GM21825 (cell line): Measurements from ENCODE around the gene KIRREL3.

Source experiments
- ATAC-seq: cut with Tn5 transposase; IDR thresholded peaks from one replicate; pipeline ENCODE4 v1.9.1; 2021; ENCODE audit warnings: mild to moderate bottlenecking, moderate library complexity; ENCODE audit not compliant: unreplicated experiment

KIRREL3 gene

DNA sequence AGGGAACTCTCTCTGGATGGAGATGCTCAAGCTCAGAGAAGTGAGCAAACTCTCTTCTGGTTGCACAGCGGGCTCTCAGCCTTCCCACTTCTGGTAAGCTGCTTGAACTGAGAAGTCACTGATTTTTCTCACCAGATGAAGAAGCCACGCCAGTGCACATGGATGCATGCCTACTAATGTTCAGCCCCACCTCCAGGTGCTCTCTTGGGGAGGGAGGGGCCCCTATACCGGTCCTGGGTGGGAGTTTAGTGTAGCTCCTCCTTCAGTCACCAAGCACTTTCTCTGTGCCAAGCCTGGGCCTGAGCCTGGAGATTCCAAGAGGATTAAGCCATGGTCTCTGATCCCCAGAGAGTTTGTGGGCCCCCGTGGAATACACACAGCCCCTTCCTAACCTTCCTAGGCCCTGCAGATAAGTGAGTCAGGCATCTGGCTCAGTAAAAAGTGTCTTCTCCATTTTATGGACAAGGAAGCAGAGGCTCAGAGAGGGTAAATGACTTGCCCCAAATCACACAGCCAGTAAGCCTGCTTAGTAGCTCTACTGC lies 502.9 kb downstream of the KIRREL3 start:
- ATAC-seq = no peak

DNA sequence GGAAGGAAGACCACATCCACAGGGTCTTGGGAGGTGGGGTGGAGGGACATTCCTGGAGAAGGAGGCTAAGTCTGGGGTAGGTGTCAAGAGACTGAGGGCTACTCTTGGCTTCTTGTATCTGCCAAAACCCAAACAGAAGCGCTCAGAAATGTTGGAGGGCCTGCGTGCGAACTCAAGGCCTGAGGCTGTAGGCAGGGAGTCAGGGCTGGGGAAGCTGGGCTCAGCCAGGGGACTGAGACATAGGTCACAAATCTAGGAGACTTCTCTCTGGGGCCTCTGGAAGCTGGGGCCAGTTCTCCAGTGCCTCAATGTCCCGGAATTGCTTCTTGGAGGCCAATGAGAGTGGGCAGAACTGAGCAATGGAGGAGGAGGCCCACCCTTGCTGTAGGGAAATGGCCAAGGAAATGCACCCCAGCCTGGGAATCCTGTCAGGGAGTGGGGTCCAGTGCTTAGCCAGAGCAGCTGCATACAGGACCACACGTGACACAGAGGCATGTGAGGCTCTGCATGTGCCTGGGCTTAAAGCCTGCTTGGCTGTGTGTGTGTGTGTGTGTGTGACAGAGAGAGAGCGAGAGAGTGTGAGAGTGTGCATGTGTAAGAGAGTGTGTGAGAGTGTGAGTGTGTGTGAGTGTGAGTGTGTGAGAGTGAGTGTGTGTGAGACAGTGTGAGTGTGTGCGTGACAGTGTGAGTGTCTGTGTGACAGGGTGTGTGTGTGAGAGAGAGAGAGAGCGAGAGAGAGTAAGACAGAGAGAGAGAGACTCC lies 503.8 kb downstream of the KIRREL3 start:
- no peak for ATAC-seq

DNA sequence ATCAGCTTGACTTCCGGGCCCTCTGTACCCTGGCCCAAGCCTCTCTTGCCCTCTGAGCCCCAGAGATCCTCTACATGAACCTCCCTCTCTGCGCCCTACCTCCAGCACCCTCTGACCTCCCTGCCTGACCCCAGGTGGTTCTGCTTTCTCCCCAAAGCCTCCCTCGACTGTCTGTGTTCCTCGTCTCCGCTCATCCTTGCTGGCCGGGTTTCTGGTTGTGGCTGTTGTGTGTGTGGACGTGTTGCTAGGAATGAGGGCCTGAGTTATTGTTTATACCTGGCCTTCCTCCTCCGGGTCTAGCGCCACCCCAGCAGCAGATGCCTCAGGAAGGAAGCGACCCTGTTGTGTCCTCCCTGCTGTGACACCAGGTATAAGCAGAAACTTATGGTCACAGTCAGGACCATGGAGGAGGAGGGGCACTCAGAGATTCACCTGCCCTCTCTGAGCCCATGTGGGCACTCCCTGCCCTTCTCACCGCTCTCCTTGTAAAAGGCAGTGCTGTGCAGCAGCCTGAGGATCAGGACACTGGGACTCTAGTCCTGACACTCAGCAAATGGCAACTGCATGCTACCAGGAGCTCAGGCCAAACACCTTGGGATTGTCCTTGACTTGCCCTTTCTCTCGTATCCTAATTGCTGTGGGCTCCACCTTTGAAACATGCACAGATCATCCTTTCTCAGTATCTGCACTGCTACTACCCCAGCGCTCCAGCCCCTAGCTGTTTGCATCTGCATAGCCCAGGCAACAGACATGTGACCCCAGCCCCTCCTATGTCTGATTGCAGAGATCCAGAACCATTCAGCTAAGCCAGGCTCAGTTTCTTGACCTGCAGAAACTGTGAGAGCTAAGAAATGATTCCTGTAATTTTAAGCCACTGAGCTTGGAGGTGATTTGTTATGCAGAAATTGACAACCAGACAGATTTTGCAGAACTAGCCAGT lies 505.0 kb downstream of the KIRREL3 start:
- no peak for ATAC-seq

DNA sequence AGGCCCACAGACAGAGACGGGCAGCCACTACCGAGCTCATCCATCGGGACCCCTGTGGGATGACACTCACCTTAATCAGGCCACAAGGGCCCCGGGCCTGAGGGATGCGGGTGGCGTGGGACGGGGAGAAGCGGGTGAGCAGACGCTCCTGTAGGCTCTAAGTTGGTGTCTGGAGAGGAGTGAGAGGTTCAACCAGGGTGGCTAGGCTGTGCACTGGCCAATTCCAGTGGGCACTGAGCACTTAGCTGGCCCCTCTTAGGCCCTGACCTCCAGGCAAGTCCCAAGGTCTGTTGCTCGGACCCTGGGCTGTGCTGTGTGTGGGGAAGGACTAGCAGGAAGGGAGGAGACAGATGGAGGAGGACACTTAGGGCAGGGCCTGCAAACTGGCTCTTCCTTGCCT lies 505.7 kb downstream of the KIRREL3 start:
- no peak for ATAC-seq

DNA sequence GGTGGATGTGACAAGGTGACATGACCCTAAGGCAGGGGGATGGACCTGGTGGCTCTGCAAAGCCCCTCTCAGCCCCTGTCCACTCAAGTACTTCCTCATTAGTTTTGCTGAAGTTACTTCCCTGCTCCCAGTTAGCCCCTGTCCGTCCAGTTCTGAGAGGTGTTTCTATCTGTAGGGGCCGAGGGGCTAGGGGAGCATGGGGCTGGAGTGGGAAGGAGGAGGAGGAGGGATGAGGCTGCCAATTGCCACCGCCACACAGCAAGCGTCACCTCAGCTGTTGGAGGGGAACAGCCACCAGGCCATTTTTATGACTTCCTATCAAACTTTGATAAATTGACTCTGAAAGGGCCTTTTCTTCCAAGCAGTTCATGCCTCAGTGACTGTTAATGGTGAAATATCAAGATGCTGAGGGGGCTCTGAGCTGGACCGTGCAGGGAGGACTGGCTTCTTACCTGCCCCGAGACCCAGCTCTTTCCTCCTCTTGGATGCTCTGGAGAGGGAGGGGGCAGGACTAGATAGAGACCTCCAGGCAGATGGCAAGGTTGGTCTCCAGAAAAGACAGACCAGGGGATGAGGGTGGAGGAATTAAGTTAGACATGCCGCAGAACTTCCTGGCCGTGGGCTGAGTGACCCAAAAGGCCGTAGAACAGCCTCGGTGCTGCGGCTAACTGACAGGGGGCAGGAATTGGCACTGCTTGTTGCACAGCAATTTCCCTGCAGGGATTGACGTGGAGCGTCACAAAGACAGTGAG lies 508.1 kb downstream of the KIRREL3 start:
- no peak for ATAC-seq

DNA sequence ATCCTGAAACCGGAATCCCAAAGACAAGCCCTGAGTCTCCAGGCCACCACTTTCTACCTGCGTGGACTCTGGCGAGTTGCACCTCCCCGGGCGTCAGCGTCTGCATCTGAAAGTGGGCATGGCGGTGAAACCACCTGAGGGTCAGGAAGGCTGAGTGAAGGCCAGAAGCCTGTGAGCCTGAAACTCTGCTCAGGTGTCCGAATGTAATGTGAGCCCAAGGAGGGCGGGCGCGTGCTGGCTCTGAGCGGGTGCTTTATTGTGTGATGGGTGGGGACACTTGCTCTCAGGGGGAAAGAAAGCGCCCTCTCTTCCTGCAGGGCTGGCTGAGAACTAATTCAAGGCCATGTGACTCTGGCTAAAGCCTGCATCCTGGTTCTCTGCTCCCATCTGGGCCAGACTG lies 509.5 kb downstream of the KIRREL3 start:
- no peak for ATAC-seq

DNA sequence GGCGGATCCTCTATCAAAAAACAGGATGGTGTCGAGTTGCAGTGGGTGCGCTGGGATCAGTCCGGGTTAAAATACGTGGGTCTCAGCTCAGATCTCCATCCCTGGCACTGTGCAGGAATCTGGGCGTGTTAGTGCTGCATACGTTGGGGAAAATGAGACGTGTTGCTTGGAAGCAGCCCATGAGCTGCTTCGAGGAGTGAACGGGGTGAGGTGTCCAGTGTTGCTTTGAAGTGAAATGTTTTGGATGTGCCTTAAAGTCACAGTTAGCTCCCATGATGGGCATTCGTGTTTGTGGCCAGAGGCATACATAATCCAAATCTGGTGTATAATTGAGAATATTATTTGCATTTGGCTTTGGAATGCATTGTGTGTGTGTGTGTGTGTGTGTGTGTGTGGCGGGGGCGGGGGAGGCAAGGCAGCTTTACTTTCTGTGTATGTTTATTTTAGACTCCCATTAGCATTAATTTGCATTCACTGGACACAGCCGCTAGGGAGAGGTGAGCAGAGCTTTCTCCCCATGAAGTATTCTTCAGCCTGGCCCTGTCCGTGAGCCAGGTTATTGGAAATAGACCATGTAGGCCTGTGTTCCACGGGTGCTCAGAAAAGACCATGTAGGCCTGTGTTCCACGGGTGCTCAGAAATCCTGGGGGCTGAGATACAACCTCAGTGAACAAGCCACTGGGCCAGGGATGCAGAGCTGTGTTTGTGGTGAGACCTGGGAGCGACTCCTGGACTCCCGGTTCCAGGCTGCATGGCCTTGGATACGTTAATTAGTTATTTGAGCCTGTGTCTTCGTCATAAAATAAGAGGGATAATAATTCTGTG lies 510.5 kb downstream of the KIRREL3 start:
- no peak for ATAC-seq

DNA sequence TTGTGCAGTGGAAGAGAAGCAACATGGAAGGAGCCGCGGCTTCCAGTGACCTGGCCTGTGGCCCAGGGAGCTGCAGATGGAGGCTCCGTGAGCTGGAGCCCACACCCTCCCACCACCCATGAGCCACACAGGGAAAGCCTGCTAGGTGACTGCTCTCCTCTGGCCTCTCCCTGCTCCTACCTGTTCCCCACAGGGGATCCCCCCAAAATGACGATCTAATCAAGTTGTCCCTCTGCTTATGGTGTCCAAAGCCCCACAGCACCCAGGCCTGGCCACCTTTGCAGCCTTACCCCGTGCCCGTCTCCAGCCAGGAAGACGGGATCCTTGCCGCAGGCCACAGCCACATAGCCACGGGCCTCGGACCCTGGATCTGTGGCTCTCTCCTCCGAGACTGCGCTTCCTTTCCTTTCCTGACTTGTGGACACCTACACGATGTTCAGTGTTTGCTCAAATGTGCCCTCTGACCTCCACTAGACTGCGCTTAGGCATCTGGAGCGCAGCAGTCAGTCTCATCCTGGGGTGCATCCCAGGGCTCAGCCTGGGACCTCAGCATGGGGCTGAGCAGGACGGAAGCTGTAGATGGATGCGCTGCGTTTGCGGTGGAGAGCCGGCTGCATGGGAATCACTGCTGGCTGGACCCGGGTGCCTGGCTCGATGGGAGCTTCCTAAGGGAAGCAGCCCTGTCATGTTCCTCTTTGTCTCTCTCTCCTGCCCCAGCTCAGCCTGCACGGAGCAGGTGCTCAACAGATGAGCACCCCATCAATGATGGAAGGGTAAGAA lies 511.8 kb downstream of the KIRREL3 start:
- ATAC-seq = no peak

DNA sequence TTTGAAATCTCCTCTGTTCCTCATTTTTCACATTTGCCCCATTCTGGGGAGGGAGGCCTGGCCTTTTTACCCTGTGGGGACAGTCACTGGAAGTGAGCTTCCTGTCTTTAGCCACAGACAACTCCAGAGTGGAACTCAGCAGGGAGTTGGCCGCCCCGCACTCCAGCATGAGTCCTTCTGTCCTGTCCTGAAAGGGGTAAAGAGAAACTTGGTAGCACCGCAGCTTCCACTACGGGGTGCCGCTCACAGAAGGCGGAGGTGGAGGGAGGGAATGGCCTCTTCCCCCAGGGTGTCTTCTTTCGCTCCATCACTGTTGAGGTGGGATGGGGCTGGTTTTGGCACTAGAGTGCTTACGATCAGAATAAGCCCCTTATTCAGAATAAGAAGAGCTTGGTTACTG lies 512.9 kb downstream of the KIRREL3 start:
- no peak for ATAC-seq

DNA sequence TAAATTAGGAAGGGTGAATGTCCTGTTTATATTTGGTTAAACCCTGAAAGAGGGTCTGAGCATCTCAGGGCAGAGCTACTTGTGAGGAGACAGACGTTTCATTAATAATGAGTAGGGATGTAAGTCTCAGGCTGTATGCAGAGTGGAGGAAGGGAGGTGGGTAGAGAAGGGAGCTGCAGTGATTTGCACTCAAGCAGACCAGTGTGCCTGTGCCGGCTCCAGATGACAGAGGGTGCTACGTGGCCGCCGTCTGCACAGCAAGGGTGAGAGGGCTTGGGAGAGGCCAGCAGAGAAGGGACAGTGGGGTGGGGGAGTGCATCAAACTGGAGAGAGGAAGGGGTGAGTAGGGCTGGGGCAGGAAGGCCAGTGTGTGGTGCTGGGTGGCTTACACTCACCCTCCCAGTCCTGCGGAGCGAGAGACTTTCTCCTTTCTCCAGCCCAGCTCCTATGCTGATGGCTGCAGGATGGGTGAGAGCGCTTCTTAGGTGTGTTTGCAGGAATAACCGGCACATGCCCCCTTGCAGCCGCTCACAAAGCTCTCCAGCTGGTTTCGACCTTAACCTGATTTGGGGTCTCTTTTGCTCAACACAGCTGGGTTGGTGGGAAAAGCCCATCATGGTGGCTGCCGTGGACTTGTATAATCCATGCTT lies 514.5 kb downstream of the KIRREL3 start:
- ATAC-seq = no peak

DNA sequence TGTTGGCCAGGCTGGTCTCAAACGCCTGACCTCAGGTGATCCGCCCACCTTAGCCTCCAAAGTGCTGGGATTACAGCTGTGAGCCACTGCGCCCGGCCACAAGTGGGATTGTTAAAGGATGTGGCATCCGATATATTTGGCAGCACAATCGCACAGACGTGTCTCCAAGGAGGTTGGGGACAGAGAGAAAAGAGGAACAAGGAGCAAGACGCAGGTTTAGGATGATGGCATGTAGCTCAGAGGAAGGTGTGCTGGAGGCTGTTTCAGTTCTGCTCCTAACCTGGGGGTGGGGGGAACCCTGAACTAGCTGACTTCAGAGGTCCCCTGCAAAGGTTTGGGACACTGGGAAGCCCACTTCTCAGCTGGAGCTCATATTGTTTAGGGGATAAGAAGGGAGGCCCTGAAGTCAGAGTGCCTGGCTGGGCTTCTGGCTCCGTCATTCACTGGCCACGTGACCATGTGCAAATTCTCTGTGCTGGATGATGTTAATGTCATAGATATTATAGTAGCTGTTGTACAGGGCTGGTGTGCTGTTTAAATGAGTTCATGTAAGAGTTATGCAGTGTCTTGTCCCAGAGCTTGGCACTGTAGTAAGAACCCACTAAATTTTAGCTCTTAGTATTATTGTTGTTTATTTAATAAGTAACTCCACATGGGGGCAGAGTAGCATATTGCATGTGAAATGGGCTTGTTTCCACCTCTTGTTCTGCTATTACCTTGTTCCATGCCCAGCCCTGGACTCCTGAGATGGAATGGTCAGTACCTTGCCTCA lies 515.4 kb downstream of the KIRREL3 start:
- peak; percentile 60 for ATAC-seq

DNA sequence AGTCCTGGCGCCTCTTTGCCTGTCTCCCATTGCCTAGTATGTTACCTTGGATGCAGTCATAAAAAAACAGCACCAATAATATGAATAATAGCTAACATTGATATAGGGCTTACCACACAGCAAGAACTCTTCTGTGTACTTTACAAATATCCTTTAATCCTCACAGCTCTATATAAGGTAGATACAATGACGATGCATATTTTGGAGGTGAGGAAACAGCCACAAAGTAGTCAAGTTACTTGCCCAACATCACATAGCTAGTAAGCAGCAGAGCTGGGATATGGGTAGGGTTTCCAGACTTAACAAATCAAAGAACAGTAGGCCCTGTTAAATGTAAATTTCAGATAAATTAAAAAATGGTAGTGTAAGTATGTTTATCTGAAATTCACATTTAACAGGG lies 516.3 kb downstream of the KIRREL3 start:
- no peak for ATAC-seq

DNA sequence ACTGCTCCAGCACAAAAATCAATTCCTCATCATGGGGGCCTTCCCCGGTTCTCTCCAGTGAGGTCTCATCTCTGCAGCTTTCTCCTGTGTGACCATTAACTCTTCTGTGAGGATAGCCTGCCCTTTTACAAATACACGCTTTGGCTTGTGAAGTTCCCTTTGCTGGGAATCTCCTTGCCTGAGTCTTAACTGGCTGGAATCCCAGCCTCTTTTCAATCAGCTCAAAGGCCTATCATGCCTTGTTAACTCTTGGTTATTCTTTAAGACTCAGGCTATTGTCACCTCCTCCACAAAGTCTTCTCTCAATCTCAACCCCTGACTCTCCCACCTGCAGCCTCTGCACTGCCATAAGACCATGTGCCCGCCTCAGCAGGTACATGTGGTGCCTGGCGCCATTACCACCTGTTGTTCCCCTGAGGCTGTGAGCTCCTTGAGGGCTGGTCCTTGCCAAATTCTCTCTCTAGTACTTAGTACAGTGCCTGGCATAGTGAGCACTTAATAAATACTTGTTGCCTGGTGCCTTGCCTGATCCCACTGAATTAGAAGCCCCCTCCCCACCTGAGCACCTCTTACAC lies 516.9 kb downstream of the KIRREL3 start:
- no peak for ATAC-seq

DNA sequence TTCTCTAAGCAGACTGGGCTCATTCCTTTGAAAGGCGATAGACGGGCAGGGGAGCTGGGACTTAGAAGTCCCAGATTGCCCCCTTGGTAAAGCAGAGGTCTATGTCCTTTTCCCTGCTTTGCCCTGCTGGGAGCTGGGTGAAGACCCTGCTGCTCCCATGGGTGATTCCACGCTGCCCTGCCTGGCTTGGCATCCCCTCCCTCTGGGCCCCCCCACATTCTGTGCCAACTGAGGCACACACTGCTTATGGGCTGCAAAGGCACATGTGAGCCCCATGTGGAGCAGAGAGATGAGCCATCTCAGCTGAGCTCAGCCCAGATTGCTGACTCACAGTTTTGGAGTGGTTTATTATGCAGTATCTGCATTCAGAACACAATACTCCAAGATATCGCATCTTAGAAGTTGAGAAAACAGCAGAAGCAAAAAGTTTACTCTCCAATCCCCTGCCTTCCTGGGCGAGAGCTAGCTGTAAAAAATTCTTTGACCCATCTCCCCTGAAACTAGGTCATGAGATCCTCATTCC lies 517.9 kb downstream of the KIRREL3 start:
- ATAC-seq = no peak

DNA sequence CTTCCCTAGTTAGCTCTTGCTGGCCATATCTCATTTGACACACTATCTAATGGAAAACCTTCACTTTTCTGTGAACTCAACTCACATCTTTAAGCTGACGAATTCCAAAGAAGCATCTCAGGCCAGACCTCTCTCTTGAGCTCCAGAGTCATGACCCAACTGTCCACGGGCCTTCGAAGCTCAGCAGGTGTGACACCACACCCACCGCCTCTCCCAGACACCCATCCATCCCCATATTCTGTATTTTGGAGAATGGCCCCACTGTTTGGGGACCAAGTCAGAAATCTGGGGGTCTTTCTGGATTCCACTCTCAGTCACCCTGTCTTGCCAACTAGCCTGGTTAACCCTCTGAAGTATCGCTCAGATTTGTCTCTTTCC lies 519.3 kb downstream of the KIRREL3 start:
- no peak for ATAC-seq

DNA sequence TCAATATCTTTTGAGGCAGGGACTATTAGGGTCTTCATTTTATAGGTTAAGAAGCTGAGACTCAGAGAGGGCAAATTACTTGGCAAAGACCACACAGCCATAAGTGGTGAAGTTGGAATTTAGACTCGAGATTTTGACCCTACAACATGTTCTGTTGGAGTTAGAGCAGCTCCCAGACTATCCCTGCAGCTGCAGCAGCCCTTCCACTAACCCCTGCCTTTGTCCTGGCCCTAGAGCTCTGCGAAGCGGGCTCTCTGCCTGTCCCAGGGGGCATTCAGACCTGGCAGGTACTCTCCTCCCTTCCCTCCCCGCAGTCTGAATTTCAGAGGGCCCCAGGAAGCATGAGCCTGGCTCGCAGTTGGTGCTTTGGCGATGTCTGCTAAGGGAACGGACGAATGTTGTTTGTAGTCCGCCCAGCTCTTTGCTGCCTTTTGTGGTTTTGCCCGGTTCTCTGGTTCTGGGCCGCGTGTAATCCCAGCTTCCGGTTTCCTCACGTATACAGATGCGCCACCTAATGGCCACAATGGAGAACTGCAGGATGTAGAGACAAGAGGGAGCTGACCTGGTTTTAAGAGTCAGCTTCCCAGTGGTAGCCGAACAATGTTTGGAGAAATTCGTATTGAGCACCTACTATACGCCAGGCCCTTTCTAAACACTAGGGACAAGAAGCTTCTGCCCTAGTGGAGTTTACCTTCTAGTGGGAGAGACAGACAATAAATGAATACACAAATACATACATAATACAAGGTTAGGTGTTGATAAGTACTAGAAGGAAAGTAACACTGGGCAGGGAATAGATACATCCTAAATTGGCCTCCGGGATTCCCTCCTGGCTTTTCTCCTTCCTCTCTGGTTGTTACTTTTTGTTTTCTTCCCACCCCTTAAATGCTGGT lies 519.9 kb downstream of the KIRREL3 start:
- ATAC-seq = peak; percentile 54

DNA sequence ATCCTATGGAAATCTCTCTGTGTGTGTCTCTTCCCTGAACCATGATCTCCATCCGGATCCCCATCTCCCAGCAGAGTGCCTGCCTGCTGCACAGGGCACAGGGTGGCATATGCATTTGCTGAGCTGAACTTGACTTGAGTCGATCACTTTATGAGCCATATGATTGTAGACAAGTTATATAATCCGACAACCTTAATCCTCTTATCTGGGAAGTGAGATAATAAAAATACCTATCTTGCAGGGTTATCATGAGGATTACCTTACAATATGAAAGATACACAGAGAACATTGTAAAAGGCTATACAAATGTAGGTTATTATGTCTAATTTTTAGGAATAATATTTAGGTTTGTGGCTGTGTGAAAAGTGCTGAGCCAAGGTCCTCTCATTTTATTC lies 520.6 kb downstream of the KIRREL3 start:
- ATAC-seq = no peak
